Common myeloid progenitor, CD34-positive (primary cell): Measurements from ENCODE around the gene CAMKK1.

ENCODE experiments used
- CTCF ChIA-PET: fragments of 350-600 bp; sonication (Branson Sonifier 250); formaldehyde crosslinking; loops from one replicate; lab custom pipeline; 2021; ENCODE audit warnings: antibody characterized with exemption; lab: Charles Lee
- POLR2A ChIA-PET: fragments of 350-600 bp; sonication (Branson Sonifier 250); formaldehyde crosslinking; loops from one replicate; lab custom pipeline; 2021; ENCODE audit warnings: antibody characterized with exemption; lab: Charles Lee
- DNase-seq, 3 donors: peaks; one replicate each; pipeline versions ENCODE4 v3.0.0 to v3.0.0-alpha.2; 2013
- H3K27ac ChIP-seq, 2 experiments: 1 replicate in 1 of 2; 2 replicates in 1 of 2; pipeline ENCODE4 v1.7.0; 2013; ENCODE audit warnings: inconsistent platforms in 2 of 2, low read length in 2 of 2, mild to moderate bottlenecking in 2 of 2, low read depth in 1 of 2, moderate library complexity in 1 of 2; ENCODE audit not compliant: severe bottlenecking in 2 of 2, insufficient read depth in 1 of 2, poor library complexity in 1 of 2
- H3K27me3 ChIP-seq, 5 experiments: replicated peaks in 2 of 5; 1 replicate in 3 of 5; 2 replicates in 2 of 5; pipeline versions ENCODE4 v1.6.1 to v1.7.0; 2013; ENCODE audit warnings: low read length in 4 of 5, mild to moderate bottlenecking in 2 of 5, moderate library complexity in 2 of 5, inconsistent platforms in 1 of 5; ENCODE audit not compliant: insufficient read depth in 5 of 5, control insufficient read depth in 4 of 5
- H3K36me3 ChIP-seq, 4 experiments: 1 replicate in 2 of 4; 2 replicates in 2 of 4; pipeline versions ENCODE4 v1.6.1 to v1.7.0; 2013; ENCODE audit warnings: low read length in 3 of 4, control low read depth in 1 of 4, mild to moderate bottlenecking in 1 of 4; ENCODE audit not compliant: control insufficient read depth in 4 of 4, insufficient read depth in 4 of 4
- H3K4me1 ChIP-seq, 4 experiments: 1 replicate in 3 of 4; 2 replicates in 1 of 4; pipeline versions ENCODE4 v1.6.1 to v1.7.1; 2013; ENCODE audit warnings: low read length in 3 of 4, mild to moderate bottlenecking in 3 of 4, control low read depth in 1 of 4, inconsistent platforms in 1 of 4, moderate library complexity in 1 of 4; ENCODE audit not compliant: control insufficient read depth in 4 of 4, insufficient read depth in 4 of 4; ENCODE audit errors: control extremely low read depth in 1 of 4
- H3K4me3 ChIP-seq, 7 experiments: 1 replicate in 4 of 7; 2 replicates in 3 of 7; pipeline versions ENCODE4 v1.5.1 to v1.7.0; 2013; ENCODE audit warnings: mild to moderate bottlenecking in 7 of 7, low read length in 6 of 7, moderate library complexity in 6 of 7, inconsistent platforms in 2 of 7, low read depth in 2 of 7, control low read depth in 1 of 7; ENCODE audit not compliant: insufficient read depth in 4 of 7, control insufficient read depth in 1 of 7; ENCODE audit errors: extremely low read depth in 1 of 7
- H3K9me3 ChIP-seq, 5 experiments: 1 replicate in 4 of 5; 2 replicates in 1 of 5; pipeline versions ENCODE4 v1.6.1 to v1.7.1; 2013; ENCODE audit warnings: low read length in 4 of 5, mild to moderate bottlenecking in 2 of 5, inconsistent platforms in 1 of 5, low read depth in 1 of 5, moderate library complexity in 1 of 5; ENCODE audit not compliant: control insufficient read depth in 4 of 5, insufficient read depth in 2 of 5; ENCODE audit errors: control extremely low read depth in 1 of 5
- WGBS: methylation state at CpG from one replicate; pipeline ENCODE4 v1.1.5; 2013; ENCODE audit not compliant: insufficient coverage; 5-methylcytosine and 5-hydroxymethylcytosine counted together

CAMKK1 gene

GRCh38 chr17:3867606-3868005, 25.2 kb downstream of the CAMKK1 start:
- ChIA-PET POLR2A (no interaction called here), CTCF (interaction anchor here (0.6 kb wide), 1 partner anchor 68 kb away, joined by 4 read pairs; no protein-coding TSS in a partner anchor)
- Histone ChIP-seq H3K4me3 (no peak overlapping the region), H3K9me3 (no peaks in the 10 kb centered on the region), H3K4me1 (peaks cover 0 to 5% (median 2%) of the 10 kb centered on the region in 4 experiments), H3K27me3 (no peaks in the 10 kb centered on the region), H3K27ac (no peak overlapping the region), H3K36me3 (peaks cover 0 to 6% (median 0%) of the 10 kb centered on the region in 4 experiments)
- WGBS: 95% methylated on average over 9 of the region's 11 CpGs
- no peak for DNase-seq

GRCh38 chr17:3867106-3867505, 25.7 kb downstream of the CAMKK1 start:
- 93% methylated on average over 17 of the region's 17 CpGs for WGBS
- CTCF ChIA-PET: interaction anchor here (0.5 to 0.6 kb wide), 3 partner anchors 39 to 132 kb away, joined by 3 to 4 read pairs (median 3); no protein-coding TSS in a partner anchor
- Histone ChIP-seq H3K9me3 (no peaks in the 10 kb centered on the region), H3K4me1 (peaks cover 0 to 5% (median 2%) of the 10 kb centered on the region in 4 experiments), H3K4me3 (no peak overlapping the region), H3K27ac (no peak overlapping the region), H3K36me3 (peaks cover 0 to 3% (median 0%) of the 10 kb centered on the region in 4 experiments), H3K27me3 (no peaks in the 10 kb centered on the region)
- POLR2A ChIA-PET: no interaction called here
- no peak for DNase-seq

- CTCF ChIA-PET: no interaction called here
- peaks cover 0 to 3% (median 1%) of the 10 kb centered on the region in 4 experiments for H3K36me3 ChIP-seq
- POLR2A ChIA-PET: interaction anchor here (1.2 kb wide), 1 partner anchor 39 kb away, joined by 3 read pairs; no protein-coding TSS in a partner anchor
- H3K4me1 ChIP-seq: peaks cover 0 to 5% (median 2%) of the 10 kb centered on the region in 4 experiments
- H3K4me3 ChIP-seq: no peak overlapping the region
- H3K27ac ChIP-seq: no peak overlapping the region
- H3K9me3 ChIP-seq: no peaks in the 10 kb centered on the region
- no peaks in the 10 kb centered on the region for H3K27me3 ChIP-seq
- no peak for DNase-seq
- WGBS: 99% methylated on average over 21 of the region's 21 CpGs
These were observed 26.6 kb downstream of the CAMKK1 start for GRCh38 chr17:3866276-3866675.

- 85% methylated on average over 8 of the region's 8 CpGs for WGBS
- Histone ChIP-seq H3K4me1 (no peaks in the 10 kb centered on the region), H3K27ac (no peak overlapping the region), H3K27me3 (no peaks in the 10 kb centered on the region), H3K9me3 (no peaks in the 10 kb centered on the region), H3K4me3 (no peak overlapping the region), H3K36me3 (peaks cover 0 to 5% (median 1%) of the 10 kb centered on the region in 4 experiments)
- CTCF ChIA-PET: interaction anchor here (0.6 to 1.5 kb wide), 6 partner anchors 11 to 48 kb away, joined by 3 to 6 read pairs (median 3); no protein-coding TSS in a partner anchor
- POLR2A ChIA-PET: no interaction called here
- no peak for DNase-seq
These were observed 27.7 kb downstream of the CAMKK1 start for GRCh38 chr17:3865176-3865575.

GRCh38 chr17:3864534-3864933, 28.3 kb downstream of the CAMKK1 start:
- Histone ChIP-seq H3K27me3 (no peaks in the 10 kb centered on the region), H3K36me3 (peaks cover 0 to 5% (median 1%) of the 10 kb centered on the region in 4 experiments), H3K4me1 (no peaks in the 10 kb centered on the region), H3K27ac (no peak overlapping the region), H3K9me3 (no peaks in the 10 kb centered on the region), H3K4me3 (no peak overlapping the region)
- CTCF ChIA-PET: interaction anchor here (0.7 to 2.5 kb wide), 10 partner anchors 10 to 210 kb away, joined by 3 to 8 read pairs (median 3); no protein-coding TSS in a partner anchor
- no peak for DNase-seq
- POLR2A ChIA-PET: no interaction called here
- 95% methylated on average over 10 of the region's 10 CpGs for WGBS

- Histone ChIP-seq H3K9me3 (no peaks in the 10 kb centered on the region), H3K27ac (no peak overlapping the region), H3K4me1 (no peaks in the 10 kb centered on the region), H3K27me3 (no peaks in the 10 kb centered on the region), H3K36me3 (peaks cover 0 to 5% (median 1%) of the 10 kb centered on the region in 4 experiments), H3K4me3 (no peak overlapping the region)
- CTCF ChIA-PET: interaction anchor here (0.6 to 2.5 kb wide), 11 partner anchors 8 to 213 kb away, joined by 3 to 8 read pairs (median 4); partner anchors contain the start of gene NCBP3
- 97% methylated on average over 23 of the region's 28 CpGs for WGBS
- DNase-seq: no peak
- POLR2A ChIA-PET: interaction anchor here (0.8 kb wide), 1 partner anchor 16 kb away, joined by 3 read pairs; the partner anchor contains the start of gene NCBP3
These were observed 30.8 kb downstream of the CAMKK1 start for GRCh38 chr17:3861761-3862681.
